Heart left ventricle (tissue), 13 donors: ENCODE data around the gene MAN1C1.

ENCODE experiments used
- POLR2A ChIP-seq, 2 donors: fragments of 450-650 bp; IDR thresholded peaks; one replicate each; pipeline ENCODE4 v1.6.1; 2017; ENCODE audit warnings: antibody characterized with exemption in 2 of 2, mild to moderate bottlenecking in 2 of 2, moderate library complexity in 2 of 2
- TF ChIP-seq, protein P1 (sequence below), 12 donors: fragments of 200-600 bp; sonication (generic) in 4 of 12; IDR thresholded peaks; one replicate each; pipeline versions ENCODE4 v1.5.0 to v1.8.0; 2018 to 2022; ENCODE audit warnings: antibody characterized with exemption in 12 of 12, mild to moderate bottlenecking in 5 of 12
- donor health status: ischemic (EF 13 %, LVEDD 7.1; RV severe dilation, severe dysfunction).
- donor health status: DM: no; HTN: yes; CAD: no.
- donor health status: DM: no; HTN: no; CAD: no.
- donor health status: ischemic (EF 25% LVEDD 6.9; RV normal size, moderate dysfunction).
- donor health status: ischemic (EF 25% LVEDD 5.7; RV mildly dilated, moderate dysfunction).
- donor health status: ischemic (EF 35%, LVEDD 5.7; RV mildly dilated, moderate dysfunction).
- donor health status: nonischemic (EF 11% LVEDD 7.7; RV severe dilation, severe dysfunction).
- donor health status: DM: yes; HTN: yes; CAD: no.
- donor health status: PGD.
- donor health status: ischemic (EF 29% LVEDD 5.4; RV normal size, mild dysfunction).
- donor health status: nonischemic (EF 23%, LVEDD 6.1; RV moderate dilation, normal function).

DNA sequence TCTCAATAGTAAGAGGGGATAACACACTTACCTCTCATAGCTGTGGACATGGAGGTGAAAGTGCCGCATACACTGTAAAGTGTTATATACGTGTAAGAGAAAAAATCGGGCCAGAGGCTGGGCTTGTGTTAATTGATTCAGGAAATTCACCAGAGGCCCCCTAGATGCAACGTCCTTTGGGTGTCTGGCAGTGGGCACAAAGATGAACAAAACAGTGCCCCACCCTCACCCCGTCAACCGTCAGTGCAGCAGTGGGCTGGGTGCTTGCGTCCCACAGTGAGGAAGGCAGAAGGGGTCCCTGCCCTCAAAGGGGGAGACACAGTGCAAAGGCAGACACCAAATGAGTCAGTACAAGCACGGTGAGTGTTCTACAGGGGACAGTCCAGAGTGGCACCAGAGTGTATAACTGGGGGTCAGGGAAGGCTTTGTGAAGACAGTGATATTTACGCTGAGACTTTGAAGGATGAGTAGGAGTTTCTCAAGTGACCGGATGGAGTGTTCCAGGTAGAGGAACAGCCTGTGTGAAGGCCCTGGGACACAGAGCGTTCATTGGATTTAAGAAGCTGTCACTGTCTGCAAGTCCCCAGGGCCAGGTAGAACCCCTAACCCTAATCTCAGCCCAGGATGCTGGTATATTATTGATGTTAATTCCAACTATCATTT lies 196.6 kb downstream of the MAN1C1 start:
- TF ChIP-seq, protein P1, sequence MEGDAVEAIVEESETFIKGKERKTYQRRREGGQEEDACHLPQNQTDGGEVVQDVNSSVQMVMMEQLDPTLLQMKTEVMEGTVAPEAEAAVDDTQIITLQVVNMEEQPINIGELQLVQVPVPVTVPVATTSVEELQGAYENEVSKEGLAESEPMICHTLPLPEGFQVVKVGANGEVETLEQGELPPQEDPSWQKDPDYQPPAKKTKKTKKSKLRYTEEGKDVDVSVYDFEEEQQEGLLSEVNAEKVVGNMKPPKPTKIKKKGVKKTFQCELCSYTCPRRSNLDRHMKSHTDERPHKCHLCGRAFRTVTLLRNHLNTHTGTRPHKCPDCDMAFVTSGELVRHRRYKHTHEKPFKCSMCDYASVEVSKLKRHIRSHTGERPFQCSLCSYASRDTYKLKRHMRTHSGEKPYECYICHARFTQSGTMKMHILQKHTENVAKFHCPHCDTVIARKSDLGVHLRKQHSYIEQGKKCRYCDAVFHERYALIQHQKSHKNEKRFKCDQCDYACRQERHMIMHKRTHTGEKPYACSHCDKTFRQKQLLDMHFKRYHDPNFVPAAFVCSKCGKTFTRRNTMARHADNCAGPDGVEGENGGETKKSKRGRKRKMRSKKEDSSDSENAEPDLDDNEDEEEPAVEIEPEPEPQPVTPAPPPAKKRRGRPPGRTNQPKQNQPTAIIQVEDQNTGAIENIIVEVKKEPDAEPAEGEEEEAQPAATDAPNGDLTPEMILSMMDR (IDR thresholded peaks at IDR 0.05), result no peak
- no peak for TF ChIP-seq POLR2A (IDR thresholded peaks at IDR 0.05)
